ENCODE results near the gene TRUB2. TPM values are rescaled to one million over a fixed set of nuclear protein-coding genes. Genes with fewer than 3 reads are reported as not detected.

Gene TRUB2
- total RNA-seq, 1 donor from 2014 or later: 27.8 TPM

DNA sequence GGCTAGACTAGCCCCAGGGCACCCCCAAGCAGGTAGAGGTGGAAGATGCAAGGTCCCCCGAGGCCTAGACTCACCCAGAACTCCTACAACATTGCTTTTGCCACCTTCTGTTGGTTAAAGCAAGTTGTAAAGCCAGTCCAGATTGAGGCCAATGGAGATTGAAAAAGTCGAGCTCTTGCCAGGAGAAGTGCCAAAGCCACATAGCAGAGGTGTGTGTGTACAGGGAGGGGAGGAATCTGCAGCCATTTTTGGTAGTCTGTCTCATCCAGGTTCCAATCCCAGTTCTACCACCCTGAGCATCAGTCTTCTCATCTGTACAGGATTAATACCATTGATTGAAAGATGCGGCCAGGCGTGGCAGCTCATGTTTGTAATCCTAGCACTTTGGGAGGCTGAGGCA lies 36.6 kb upstream of the TRUB2 start:
- peaks cover 8% of the 10 kb centered on the region for H3K4me1 Mint-ChIP-seq
- no peak overlapping the region for H3K4me3 Mint-ChIP-seq
- peaks cover 10% of the 10 kb centered on the region for H3K36me3 Mint-ChIP-seq
- H3K27me3 Mint-ChIP-seq (ENCODE audit: low read depth): no peaks in the 10 kb centered on the region
- no peak for DNase-seq (ENCODE audit: low spot score in 2 of 2, unreplicated experiment in 2 of 2)
- no peak for TF ChIP-seq CTCF (IDR thresholded peaks at IDR 0.05; ENCODE audit: unreplicated experiment)
- no peaks in the 10 kb centered on the region for H3K9me3 Mint-ChIP-seq
- no peak overlapping the region for H3K27ac Mint-ChIP-seq

DNA sequence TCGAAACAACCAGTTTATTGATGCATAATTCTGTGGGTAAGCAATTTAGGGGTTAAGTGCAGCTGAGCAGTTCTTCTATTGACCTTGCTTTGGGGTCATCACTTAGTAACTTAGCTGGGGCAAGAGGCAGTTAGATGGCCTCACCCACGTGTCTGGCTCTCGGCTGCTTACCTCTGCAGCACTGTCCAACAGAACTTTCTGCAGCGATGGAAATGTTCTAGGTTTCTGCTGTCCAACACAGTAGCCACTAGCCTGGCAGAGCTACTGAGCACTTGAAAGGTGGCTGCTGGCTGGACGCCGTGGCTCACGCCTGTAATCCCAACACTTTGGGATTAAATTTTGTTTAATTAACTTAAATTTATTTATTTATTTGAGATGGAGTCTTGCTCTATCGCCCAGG lies 35.8 kb upstream of the TRUB2 start:
- peaks cover 8% of the 10 kb centered on the region for H3K4me1 Mint-ChIP-seq
- H3K36me3 Mint-ChIP-seq: peaks cover 10% of the 10 kb centered on the region
- no peak for TF ChIP-seq CTCF (IDR thresholded peaks at IDR 0.05; ENCODE audit: unreplicated experiment)
- no peak for DNase-seq (ENCODE audit: low spot score in 2 of 2, unreplicated experiment in 2 of 2)
- no peaks in the 10 kb centered on the region for H3K9me3 Mint-ChIP-seq
- H3K4me3 Mint-ChIP-seq: no peak overlapping the region
- H3K27ac Mint-ChIP-seq: no peak overlapping the region
- H3K27me3 Mint-ChIP-seq (ENCODE audit: low read depth): no peaks in the 10 kb centered on the region

DNA sequence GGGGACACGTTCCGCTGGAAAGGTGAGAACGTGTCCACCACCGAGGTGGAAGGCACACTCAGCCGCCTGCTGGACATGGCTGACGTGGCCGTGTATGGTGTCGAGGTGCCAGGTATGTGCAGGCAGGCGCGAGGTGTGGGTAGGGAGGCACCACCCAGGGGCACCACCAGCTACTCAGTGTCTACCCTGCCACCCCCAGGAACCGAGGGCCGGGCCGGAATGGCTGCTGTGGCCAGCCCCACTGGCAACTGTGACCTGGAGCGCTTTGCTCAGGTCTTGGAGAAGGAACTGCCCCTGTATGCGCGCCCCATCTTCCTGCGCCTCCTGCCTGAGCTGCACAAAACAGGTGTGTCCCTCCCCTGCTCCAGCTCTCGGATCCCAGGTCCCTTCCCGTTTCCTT lies 33.2 kb upstream of the TRUB2 start:
- no peak overlapping the region for H3K4me3 Mint-ChIP-seq
- no peak overlapping the region for H3K27ac Mint-ChIP-seq
- DNase-seq (ENCODE audit: low spot score in 2 of 2, unreplicated experiment in 2 of 2): no peak
- peaks cover 15% of the 10 kb centered on the region for H3K36me3 Mint-ChIP-seq
- H3K9me3 Mint-ChIP-seq: no peaks in the 10 kb centered on the region
- no peaks in the 10 kb centered on the region for H3K4me1 Mint-ChIP-seq
- no peak for TF ChIP-seq CTCF (IDR thresholded peaks at IDR 0.05; ENCODE audit: unreplicated experiment)
- no peaks in the 10 kb centered on the region for H3K27me3 Mint-ChIP-seq (ENCODE audit: low read depth)

DNA sequence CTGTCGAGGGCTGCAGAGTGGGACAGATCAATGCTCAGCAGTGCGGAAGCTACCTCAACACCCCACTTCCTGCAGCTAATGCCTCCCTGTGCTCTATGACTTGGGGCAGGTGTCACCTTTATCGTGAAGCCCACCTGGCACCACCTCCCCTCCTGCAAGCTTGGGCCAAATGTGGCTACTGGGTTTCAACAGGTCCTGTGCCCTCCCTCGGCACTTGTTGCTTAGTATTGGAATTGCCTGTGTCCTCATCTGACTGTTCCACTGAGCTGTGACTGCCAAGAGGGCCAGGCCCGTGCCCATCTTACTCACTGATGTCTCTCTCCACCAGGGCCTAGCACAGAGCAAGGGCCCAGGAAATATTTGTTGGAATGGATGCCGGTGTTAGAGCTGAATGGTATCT lies 27.5 kb upstream of the TRUB2 start:
- Mint-ChIP-seq H3K27me3 (ENCODE audit: low read depth) (no peaks in the 10 kb centered on the region), H3K36me3 (peaks cover 13% of the 10 kb centered on the region)

GRCh38 chr9:128349125-128349524 lies 26.9 kb upstream of the TRUB2 start:
- Mint-ChIP-seq H3K4me3 (no peak overlapping the region), H3K36me3 (peaks cover 13% of the 10 kb centered on the region), H3K27ac (no peak overlapping the region), H3K27me3 (ENCODE audit: low read depth) (no peaks in the 10 kb centered on the region), H3K4me1 (no peaks in the 10 kb centered on the region), H3K9me3 (no peaks in the 10 kb centered on the region)
- DNase-seq (ENCODE audit: low spot score in 2 of 2, unreplicated experiment in 2 of 2): no peak
- no peak for TF ChIP-seq CTCF (IDR thresholded peaks at IDR 0.05; ENCODE audit: unreplicated experiment)

More for the DNA sequence above, 27.5 kb upstream of the TRUB2 start:
- Mint-ChIP-seq H3K4me1 (no peaks in the 10 kb centered on the region), H3K9me3 (no peaks in the 10 kb centered on the region), H3K27ac (no peak overlapping the region), H3K4me3 (no peak overlapping the region)
- no peak for DNase-seq (ENCODE audit: low spot score in 2 of 2, unreplicated experiment in 2 of 2)
- no peak for TF ChIP-seq CTCF (IDR thresholded peaks at IDR 0.05; ENCODE audit: unreplicated experiment)

Measured in mesothelial cell of epicardium (in vitro differentiated cells).